Measurements from ENCODE around the gene DGKB.

DNA sequence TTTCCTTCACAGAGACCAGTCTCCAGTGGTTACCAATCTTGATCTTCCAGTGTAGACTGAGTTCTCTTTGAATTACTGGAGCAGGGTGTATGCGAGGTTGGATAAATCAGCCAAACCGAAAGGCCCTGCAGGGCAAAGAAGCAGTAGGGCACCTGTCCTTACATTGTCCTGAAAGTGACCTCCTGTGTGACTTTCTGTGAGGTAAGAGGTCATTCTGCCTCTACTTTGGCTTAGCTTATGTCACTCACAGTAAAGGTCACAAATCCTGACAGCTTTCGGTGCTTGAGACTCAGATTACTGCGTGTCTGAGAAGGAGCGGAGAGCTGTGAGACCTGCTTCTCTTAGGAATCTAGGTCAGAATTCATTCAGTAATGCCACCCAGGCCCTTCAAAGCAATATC is 660.4 kb downstream of the DGKB start:
- TF ChIP-seq, protein P1, sequence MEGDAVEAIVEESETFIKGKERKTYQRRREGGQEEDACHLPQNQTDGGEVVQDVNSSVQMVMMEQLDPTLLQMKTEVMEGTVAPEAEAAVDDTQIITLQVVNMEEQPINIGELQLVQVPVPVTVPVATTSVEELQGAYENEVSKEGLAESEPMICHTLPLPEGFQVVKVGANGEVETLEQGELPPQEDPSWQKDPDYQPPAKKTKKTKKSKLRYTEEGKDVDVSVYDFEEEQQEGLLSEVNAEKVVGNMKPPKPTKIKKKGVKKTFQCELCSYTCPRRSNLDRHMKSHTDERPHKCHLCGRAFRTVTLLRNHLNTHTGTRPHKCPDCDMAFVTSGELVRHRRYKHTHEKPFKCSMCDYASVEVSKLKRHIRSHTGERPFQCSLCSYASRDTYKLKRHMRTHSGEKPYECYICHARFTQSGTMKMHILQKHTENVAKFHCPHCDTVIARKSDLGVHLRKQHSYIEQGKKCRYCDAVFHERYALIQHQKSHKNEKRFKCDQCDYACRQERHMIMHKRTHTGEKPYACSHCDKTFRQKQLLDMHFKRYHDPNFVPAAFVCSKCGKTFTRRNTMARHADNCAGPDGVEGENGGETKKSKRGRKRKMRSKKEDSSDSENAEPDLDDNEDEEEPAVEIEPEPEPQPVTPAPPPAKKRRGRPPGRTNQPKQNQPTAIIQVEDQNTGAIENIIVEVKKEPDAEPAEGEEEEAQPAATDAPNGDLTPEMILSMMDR (IDR thresholded peaks at IDR 0.05; ENCODE audit: low read length): no peak
- TF ChIP-seq EZH2 (optimal IDR thresholded peaks at IDR 0.05; ENCODE audit: low read depth, low read length) (no peak), EZH2phosphoT487 (IDR thresholded peaks at IDR 0.05; ENCODE audit: low read length) (no peak)

All from MM.1S (cell line).